IPS DF 4.7 (cell line): ENCODE data around the gene DOCK9.
"Not testable (repeated sequence)": the region's sequence is repeated elsewhere in the genome, so short reads cannot be mapped to it uniquely, and the experiment has no call there.

ENCODE experiments used
- DNase-seq: peaks from one replicate; pipeline ENCODE4 v3.0.0-alpha.2; 2013; ENCODE audit warnings: low spot score; ENCODE audit errors: extremely low read depth

DOCK9 gene

DNA sequence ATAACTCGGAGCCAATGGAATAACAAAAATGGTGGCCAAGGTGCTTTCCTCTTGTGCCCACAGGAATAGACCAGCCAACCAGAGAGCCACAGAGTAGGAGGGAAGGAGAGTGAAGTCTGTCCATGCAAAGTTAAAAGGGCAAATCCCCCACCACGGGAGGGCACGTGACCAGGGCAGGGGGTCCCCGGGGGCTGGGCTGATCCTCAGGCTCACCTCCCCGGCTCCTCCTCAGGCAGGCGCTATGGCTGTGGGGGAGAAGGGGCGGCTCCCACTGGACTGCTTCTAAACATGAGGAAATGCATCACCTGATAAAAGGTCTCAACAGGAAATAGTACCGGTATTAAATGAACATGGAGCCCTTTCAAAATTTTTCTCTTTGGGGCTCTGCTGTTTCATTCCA lies 152.2 kb downstream of the DOCK9 start:
- no peak for DNase-seq

- DNase-seq: no peak
Observed at GRCh38 chr13:98824376-98825160, 153.3 kb downstream of the DOCK9 start.

- DNase-seq: no peak
Observed at GRCh38 chr13:98823442-98823841, 154.4 kb downstream of the DOCK9 start.

- DNase-seq: no peak
Observed at GRCh38 chr13:98822225-98822606, 155.6 kb downstream of the DOCK9 start.

GRCh38 chr13:98821372-98822224 lies 156.3 kb downstream of the DOCK9 start:
- DNase-seq: no peak

GRCh38 chr13:98820744-98821371 lies 157.0 kb downstream of the DOCK9 start:
- DNase-seq: no peak

- no peak for DNase-seq
Observed at GRCh38 chr13:98820300-98820699, 157.6 kb downstream of the DOCK9 start.

- DNase-seq: no peak
Observed at GRCh38 chr13:98819382-98820010, 158.4 kb downstream of the DOCK9 start.

GRCh38 chr13:98816406-98816805 lies 161.5 kb downstream of the DOCK9 start:
- no peak for DNase-seq

DNA sequence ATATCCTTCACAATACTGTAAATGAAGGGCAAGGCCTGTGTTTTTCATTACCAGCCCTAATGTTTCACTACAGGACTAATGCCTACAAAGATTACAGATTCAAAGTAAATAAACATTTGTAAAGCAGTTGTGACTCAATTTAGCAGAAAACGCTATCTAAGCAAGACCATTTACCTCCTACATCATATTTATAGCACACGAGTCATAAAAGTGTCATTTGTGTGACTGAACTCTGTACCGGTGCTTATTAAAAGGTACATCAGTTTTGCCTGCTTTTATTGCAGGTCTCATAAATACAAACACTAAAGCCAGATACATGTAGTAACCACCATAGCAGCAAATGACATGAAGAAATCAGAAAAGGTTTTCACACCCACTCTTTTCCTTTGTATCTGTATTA lies 163.9 kb downstream of the DOCK9 start:
- DNase-seq: no peak

DNA sequence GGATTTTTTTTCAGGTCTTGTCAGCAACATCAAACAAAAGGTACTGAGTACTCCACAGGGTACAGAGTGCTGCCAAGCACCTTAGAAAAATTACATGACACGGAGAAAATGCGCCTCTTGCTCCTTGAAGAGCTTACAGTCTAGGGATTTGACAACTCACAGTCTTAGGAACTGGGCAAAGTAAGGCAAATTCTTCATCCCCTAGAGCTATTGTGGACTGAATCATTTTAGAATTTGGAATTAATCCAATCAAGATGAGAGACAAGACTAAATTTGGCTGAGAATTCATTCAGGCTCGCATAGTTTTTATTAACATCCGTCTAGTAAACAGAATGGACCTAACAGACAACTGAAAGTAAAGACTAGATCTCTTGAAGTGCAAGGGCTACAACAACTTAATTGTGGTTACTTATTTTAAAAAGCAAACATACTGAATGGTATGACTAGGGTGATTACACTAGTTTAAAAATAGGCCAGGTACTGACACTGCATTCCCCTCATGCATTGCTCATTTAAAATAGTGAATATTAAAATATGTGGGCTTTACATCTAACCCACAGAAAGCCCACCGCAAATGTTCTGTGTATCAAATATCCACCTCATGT lies 165.6 kb downstream of the DOCK9 start:
- not testable (repeated sequence) for DNase-seq

GRCh38 chr13:98810746-98811145 lies 167.1 kb downstream of the DOCK9 start:
- no peak for DNase-seq

- DNase-seq: no peak
Observed at GRCh38 chr13:98809345-98809777, 168.5 kb downstream of the DOCK9 start.

DNA sequence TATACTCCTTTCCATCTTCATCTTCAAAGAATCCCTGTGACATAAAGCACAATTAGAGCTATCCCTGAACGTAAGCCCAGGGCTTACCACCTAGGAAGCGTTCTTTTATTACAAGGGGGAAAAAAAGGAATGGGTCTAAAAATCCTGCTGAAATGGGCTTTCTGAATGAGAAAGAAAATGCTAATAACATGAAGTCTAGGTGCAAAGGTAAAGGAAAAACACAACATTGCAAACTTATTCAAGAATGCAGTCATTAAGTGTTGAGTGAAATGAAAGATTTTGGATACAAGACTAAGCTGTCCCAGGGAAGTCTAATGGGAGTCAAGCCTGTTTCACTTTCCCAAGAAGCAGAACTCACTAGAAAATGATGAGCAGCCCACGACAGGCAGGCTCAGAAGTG lies 170.1 kb downstream of the DOCK9 start:
- DNase-seq: no peak

- DNase-seq: no peak
Observed at GRCh38 chr13:98804336-98804855, 173.5 kb downstream of the DOCK9 start.

GRCh38 chr13:98803921-98804320 lies 173.9 kb downstream of the DOCK9 start:
- no peak for DNase-seq

DNA sequence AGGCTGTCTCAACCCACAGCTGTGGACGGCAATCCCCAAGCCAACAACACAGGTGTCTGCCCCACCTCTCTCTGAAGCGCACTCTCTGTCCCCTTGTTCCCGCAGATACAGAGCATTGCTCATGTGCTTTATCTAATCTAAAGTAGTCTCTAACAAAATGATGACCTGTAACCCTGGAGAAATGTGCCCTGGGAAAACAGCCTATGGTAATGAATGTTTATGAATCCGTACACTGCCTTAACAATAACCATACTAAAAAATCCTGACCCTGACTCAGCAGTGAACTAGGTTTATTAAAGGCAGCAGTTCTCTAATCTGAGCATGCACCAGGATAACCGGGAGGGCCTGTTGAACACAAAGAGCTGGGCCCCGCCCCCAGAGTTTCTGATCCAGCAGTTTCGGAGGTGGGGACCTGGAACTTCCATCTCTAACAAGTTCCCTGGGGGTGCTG lies 174.7 kb downstream of the DOCK9 start:
- no peak for DNase-seq

- no peak for DNase-seq
Observed at GRCh38 chr13:98802559-98802958, 175.3 kb downstream of the DOCK9 start.

- DNase-seq: no peak
Observed at GRCh38 chr13:98801626-98802418, 176.0 kb downstream of the DOCK9 start.

DNA sequence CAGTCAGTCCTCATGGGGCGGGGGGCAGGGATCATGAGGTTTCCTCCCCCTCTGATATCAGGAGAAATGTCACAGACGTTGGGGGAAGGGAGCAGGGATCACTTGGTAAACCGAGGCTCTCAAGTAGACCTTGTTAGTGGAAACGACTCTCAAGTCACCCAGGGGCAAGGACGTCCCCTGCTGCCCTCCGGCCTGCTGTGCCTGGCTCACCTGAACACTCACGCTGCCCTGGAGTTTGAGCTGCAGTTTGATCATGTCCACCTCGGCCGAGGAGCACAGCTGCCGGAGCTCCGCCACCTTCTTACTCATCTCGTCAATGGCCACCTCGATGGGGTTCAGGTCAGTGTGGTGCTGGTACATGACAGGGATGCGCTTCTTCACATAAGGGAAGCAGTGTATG lies 177.8 kb downstream of the DOCK9 start:
- DNase-seq: no peak
